ENCODE data around the gene CUBN. TPM values are rescaled to one million over a fixed set of nuclear protein-coding genes. Genes with fewer than 3 reads are reported as not detected.

The CUBN gene
- total and polyA plus RNA-seq, 9 of the 15 experiments (the other 6 are each of a cell fraction or from before 2014, with no cell fraction given) = 0.04 to 0.33 (median 0.09) TPM

DNA sequence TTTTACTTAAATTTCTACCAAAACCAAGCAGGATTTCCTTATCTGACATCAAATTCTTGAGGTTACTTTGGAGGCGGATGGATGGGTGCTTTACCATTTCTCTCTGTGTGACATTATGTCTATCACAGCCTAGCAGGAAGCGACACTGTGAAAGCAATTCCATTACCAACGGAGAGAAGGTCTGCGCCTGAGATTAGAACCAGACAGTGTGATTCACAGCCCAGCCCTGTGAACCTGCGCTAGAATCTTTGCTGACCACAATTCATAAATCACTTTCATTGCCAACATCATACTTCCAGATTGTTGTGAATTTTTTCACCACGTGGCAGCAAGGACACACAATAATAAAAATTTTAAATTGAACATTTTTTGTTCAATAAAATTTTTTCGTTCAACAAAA is 126.5 kb downstream of the CUBN start (continued):
- TF ChIP-seq, protein P1, sequence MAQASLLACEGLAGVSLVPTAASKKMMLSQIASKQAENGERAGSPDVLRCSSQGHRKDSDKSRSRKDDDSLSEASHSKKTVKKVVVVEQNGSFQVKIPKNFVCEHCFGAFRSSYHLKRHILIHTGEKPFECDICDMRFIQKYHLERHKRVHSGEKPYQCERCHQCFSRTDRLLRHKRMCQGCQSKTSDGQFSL (CRISPR knock-in tag; IDR thresholded peaks at IDR 0.05) = no peak
- TF ChIP-seq, protein P1 (tag; IDR thresholded peaks at IDR 0.05) = no peak
- TF ChIP-seq PHF21A (IDR thresholded peaks at IDR 0.05; ENCODE audit: borderline replicate concordance, low read depth) (peak; percentile 61; the same call in 1 of the 2 replicates), ELF1 (tag; IDR thresholded peaks at IDR 0.05) (peak; percentile 32; the same call in 1 of the 2 replicates), CAMTA2 (CRISPR knock-in tag; conservative IDR thresholded peaks at IDR 0.05) (no peak), ZNF184 (CRISPR knock-in tag; IDR thresholded peaks at IDR 0.05) (no peak), GATAD2A (IDR thresholded peaks at IDR 0.05) (no peak), MTA3 (IDR thresholded peaks at IDR 0.05; ENCODE audit: borderline replicate concordance) (no peak), CXXC5 (CRISPR knock-in tag; IDR thresholded peaks at IDR 0.05) (peak; percentile 77), BRF1 (IDR thresholded peaks at IDR 0.05; ENCODE audit: borderline replicate concordance, extremely low read depth, insufficient read length) (no peak), ZNF79 (CRISPR knock-in tag; IDR thresholded peaks at IDR 0.05; ENCODE audit: low read depth) (no peak), ZNF444 (CRISPR knock-in tag; IDR thresholded peaks at IDR 0.05) (no peak), KDM1A (IDR thresholded peaks at IDR 0.05) (peak; percentile 100), PYGO2 (tag; IDR thresholded peaks at IDR 0.05) (no peak), THRAP3 (IDR thresholded peaks at IDR 0.05; ENCODE audit: borderline replicate concordance) (no peak), ELF2 (CRISPR knock-in tag; IDR thresholded peaks at IDR 0.05) (no peak), MCM7 (IDR thresholded peaks at IDR 0.05) (no peak), OTX1 (CRISPR knock-in tag; IDR thresholded peaks at IDR 0.05) (no peak), POLR2H (tag; IDR thresholded peaks at IDR 0.05; ENCODE audit: low read depth) (0 out of 2 replicates have a peak, but pooled peaks have one; percentile 46), CBX8 (IDR thresholded peaks at IDR 0.05; ENCODE audit: borderline replicate concordance, extremely low read depth, low read depth, low read length, poor library complexity, severe bottlenecking) (no peak)
- TF ChIP-seq, protein P2, sequence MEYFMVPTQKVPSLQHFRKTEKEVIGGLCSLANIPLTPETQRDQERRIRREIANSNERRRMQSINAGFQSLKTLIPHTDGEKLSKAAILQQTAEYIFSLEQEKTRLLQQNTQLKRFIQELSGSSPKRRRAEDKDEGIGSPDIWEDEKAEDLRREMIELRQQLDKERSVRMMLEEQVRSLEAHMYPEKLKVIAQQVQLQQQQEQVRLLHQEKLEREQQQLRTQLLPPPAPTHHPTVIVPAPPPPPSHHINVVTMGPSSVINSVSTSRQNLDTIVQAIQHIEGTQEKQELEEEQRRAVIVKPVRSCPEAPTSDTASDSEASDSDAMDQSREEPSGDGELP (CRISPR knock-in tag; IDR thresholded peaks at IDR 0.05; ENCODE audit: borderline replicate concordance) = no peak
- TF ChIP-seq, protein P3, sequence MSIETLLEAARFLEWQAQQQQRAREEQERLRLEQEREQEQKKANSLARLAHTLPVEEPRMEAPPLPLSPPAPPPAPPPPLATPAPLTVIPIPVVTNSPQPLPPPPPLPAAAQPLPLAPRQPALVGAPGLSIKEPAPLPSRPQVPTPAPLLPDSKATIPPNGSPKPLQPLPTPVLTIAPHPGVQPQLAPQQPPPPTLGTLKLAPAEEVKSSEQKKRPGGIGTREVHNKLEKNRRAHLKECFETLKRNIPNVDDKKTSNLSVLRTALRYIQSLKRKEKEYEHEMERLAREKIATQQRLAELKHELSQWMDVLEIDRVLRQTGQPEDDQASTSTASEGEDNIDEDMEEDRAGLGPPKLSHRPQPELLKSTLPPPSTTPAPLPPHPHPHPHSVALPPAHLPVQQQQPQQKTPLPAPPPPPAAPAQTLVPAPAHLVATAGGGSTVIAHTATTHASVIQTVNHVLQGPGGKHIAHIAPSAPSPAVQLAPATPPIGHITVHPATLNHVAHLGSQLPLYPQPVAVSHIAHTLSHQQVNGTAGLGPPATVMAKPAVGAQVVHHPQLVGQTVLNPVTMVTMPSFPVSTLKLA (conservative IDR thresholded peaks at IDR 0.05) = peak; percentile 60 to 90
- TF ChIP-seq, protein P4, sequence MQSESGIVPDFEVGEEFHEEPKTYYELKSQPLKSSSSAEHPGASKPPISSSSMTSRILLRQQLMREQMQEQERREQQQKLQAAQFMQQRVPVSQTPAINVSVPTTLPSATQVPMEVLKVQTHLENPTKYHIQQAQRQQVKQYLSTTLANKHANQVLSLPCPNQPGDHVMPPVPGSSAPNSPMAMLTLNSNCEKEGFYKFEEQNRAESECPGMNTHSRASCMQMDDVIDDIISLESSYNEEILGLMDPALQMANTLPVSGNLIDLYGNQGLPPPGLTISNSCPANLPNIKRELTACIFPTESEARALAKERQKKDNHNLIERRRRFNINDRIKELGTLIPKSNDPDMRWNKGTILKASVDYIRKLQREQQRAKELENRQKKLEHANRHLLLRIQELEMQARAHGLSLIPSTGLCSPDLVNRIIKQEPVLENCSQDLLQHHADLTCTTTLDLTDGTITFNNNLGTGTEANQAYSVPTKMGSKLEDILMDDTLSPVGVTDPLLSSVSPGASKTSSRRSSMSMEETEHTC (IDR thresholded peaks at IDR 0.05) = no peak
- TF ChIP-seq, protein P5, sequence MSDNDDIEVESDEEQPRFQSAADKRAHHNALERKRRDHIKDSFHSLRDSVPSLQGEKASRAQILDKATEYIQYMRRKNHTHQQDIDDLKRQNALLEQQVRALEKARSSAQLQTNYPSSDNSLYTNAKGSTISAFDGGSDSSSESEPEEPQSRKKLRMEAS (CRISPR knock-in tag; IDR thresholded peaks at IDR 0.05) = peak; percentile 44; the same call in 1 of the 2 replicates

Data from K562 (cell line).